ENCODE results near the gene IFTAP. TPM values are rescaled to one million over a fixed set of nuclear protein-coding genes. Genes with fewer than 3 reads are reported as not detected.

The IFTAP gene
- total RNA-seq, 1 experiment from 2014 or later = 19.9 TPM

DNA sequence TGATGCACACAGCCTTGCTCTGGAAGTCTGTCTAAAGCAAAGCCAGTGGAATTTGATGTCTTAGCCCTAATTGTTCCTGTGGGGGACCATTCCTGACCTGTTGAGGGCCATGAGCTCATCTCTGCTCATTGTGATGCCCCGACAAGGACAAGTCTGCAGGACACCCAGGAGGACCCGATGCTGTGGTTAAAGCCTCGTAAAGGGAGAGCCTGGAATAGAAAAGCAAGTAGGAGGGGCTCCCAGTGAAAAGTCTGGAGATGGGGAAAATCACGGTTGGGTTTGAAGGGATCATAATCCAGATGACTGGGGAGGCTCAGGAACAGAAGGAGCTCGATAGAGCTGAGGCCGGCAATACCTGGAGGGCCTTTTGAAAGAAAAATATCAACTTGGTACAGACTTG, 102.2 kb downstream of the IFTAP start:
- peaks cover 3% of the 10 kb centered on the region; the same call in 1 of the 2 replicates for H3K4me1 ChIP-seq (ENCODE audit: insufficient read depth, low read length)
- no peak overlapping the region for H3K4me2 ChIP-seq (ENCODE audit: insufficient read depth, insufficient read length, low read length)
- H3K4ac ChIP-seq (ENCODE audit: low read depth, low read length) = no peak overlapping the region
- H4K91ac ChIP-seq (ENCODE audit: insufficient read length, low read depth, low read length) = no peak overlapping the region
- TF ChIP-seq, protein P1, sequence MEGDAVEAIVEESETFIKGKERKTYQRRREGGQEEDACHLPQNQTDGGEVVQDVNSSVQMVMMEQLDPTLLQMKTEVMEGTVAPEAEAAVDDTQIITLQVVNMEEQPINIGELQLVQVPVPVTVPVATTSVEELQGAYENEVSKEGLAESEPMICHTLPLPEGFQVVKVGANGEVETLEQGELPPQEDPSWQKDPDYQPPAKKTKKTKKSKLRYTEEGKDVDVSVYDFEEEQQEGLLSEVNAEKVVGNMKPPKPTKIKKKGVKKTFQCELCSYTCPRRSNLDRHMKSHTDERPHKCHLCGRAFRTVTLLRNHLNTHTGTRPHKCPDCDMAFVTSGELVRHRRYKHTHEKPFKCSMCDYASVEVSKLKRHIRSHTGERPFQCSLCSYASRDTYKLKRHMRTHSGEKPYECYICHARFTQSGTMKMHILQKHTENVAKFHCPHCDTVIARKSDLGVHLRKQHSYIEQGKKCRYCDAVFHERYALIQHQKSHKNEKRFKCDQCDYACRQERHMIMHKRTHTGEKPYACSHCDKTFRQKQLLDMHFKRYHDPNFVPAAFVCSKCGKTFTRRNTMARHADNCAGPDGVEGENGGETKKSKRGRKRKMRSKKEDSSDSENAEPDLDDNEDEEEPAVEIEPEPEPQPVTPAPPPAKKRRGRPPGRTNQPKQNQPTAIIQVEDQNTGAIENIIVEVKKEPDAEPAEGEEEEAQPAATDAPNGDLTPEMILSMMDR (conservative IDR thresholded peaks at IDR 0.05) = no peak
- no peak overlapping the region for H3K23ac ChIP-seq (ENCODE audit: insufficient read length, low read depth, low read length)
- H3K9ac ChIP-seq (ENCODE audit: extremely low read depth, insufficient read length, low read length) = no peak overlapping the region
- H3T11ph ChIP-seq (ENCODE audit: low read length) = no peak overlapping the region
- H2BK12ac ChIP-seq (ENCODE audit: insufficient read length, low read depth, low read length) = no peak overlapping the region
- no peaks in the 10 kb centered on the region for H3K27me3 ChIP-seq (ENCODE audit: insufficient read depth, low read length)
- no peak overlapping the region for H2BK20ac ChIP-seq (ENCODE audit: low read depth, low read length, poor library complexity, severe bottlenecking)
- no peak overlapping the region for H2BK15ac ChIP-seq (ENCODE audit: low read depth, low read length)
- H3K18ac ChIP-seq (ENCODE audit: insufficient read length, low read depth, low read length) = no peak overlapping the region
- no peak overlapping the region for H2AFZ ChIP-seq (ENCODE audit: low read length)
- no peaks in the 10 kb centered on the region for H3K9me3 ChIP-seq (ENCODE audit: control insufficient read depth, low read depth, low read length)
- H2BK5ac ChIP-seq (ENCODE audit: insufficient read length, low read length) = no peak overlapping the region
- no peak overlapping the region for H4K8ac ChIP-seq (replicated peaks; ENCODE audit: insufficient read length, low read depth, low read length)
- no peaks in the 10 kb centered on the region for H3K79me1 ChIP-seq (ENCODE audit: insufficient read depth, low read depth, low read length, poor library complexity, severe bottlenecking)
- Mint-ChIP-seq H3K4me1 (peaks cover 14 to 18% of the 10 kb centered on the region in 2 experiments), H3K4me3 (no peak overlapping the region), H3K27me3 (ENCODE audit: low read depth) (peaks cover 2% of the 10 kb centered on the region; the same call in 1 of the 2 replicates), H3K9me3 (no peaks in the 10 kb centered on the region), H3K27ac (no peak overlapping the region), H3K36me3 (ENCODE audit: insufficient read depth in 1 of 3, low read depth in 3 of 3) (no peaks in the 10 kb centered on the region)
- no peaks in the 10 kb centered on the region for H4K20me1 ChIP-seq (ENCODE audit: control insufficient read depth, insufficient read depth, insufficient read length)
- H2BK120ac ChIP-seq (ENCODE audit: low read depth, low read length, poor library complexity, severe bottlenecking) = no peak overlapping the region
- DNase-seq = no peak
- H3K14ac ChIP-seq (ENCODE audit: insufficient read depth, low read length) = no peak overlapping the region
- H2AK5ac ChIP-seq (ENCODE audit: insufficient read length, low read length) = no peak overlapping the region
- no peak overlapping the region for H4K5ac ChIP-seq (ENCODE audit: insufficient read length, low read depth, low read length)
- no CpG with 5 or more reads among the region's 6 CpGs for WGBS (ENCODE audit: extremely low coverage, insufficient read length, low lambda C conversion rate)
- H3K56ac ChIP-seq (ENCODE audit: insufficient read length, low read depth, low read length) = no peak overlapping the region
- H3K79me2 ChIP-seq (ENCODE audit: insufficient read depth, low read length) = no peaks in the 10 kb centered on the region
- no peak overlapping the region for H3K27ac ChIP-seq (ENCODE audit: insufficient read length, low read depth, low read length)
- H3K23me2 ChIP-seq (ENCODE audit: insufficient read length, low read depth, low read length, poor library complexity, severe bottlenecking) = no peaks in the 10 kb centered on the region

Measured in H9 (cell line).